ENCODE data around the gene KIF26A.

Gene KIF26A

GRCh38 chr14:104131968-104132732 is 6.2 kb upstream of the KIF26A start:
- Histone ChIP-seq H3K36me3 (ENCODE audit: control insufficient read depth in 2 of 2, insufficient read depth in 1 of 2, low read length in 2 of 2) (no peaks in the 10 kb centered on the region), H3K27ac (ENCODE audit: extremely low read depth, low read depth, low read length) (no peak overlapping the region), H3K9me3 (ENCODE audit: control insufficient read depth, insufficient read depth, low read depth, low read length) (no peaks in the 10 kb centered on the region), H3K4me3 (ENCODE audit: low read depth, low read length) (no peak overlapping the region), H3K4me1 (ENCODE audit: control insufficient read depth, insufficient read depth, low read length) (peaks cover 3% of the 10 kb centered on the region)
- TF ChIP-seq ZNF341 (tag by site-specific recombination; IDR thresholded peaks at IDR 0.05; ENCODE audit: low read depth) (0 out of 2 replicates have a peak, but pooled peaks have one; percentile 10), ZNF692 (tag by site-specific recombination; IDR thresholded peaks at IDR 0.05) (no peak)
- POLR2A ChIA-PET, result interaction anchor here (0.6 kb wide), 1 partner anchor 1422 kb away, joined by 6 read pairs; no protein-coding TSS in a partner anchor
- CTCF ChIA-PET, result interaction anchor here (0.7 to 4.1 kb wide), 7 partner anchors 10 to 508 kb away, joined by 3 to 20 read pairs (median 3); no protein-coding TSS in a partner anchor

GRCh38 chr14:104132981-104133380 is 5.4 kb upstream of the KIF26A start:
- CTCF ChIA-PET, result interaction anchor here (0.9 to 2.1 kb wide), 2 partner anchors 55 to 57 kb away, joined by 5 to 15 read pairs; no protein-coding TSS in a partner anchor
- H3K36me3 ChIP-seq (ENCODE audit: control insufficient read depth in 2 of 2, insufficient read depth in 1 of 2, low read length in 2 of 2), result no peaks in the 10 kb centered on the region

GRCh38 chr14:104133496-104133895 is 4.9 kb upstream of the KIF26A start:
- Histone ChIP-seq H3K4me3 (ENCODE audit: low read depth, low read length) (no peak overlapping the region), H3K4me1 (ENCODE audit: control insufficient read depth, insufficient read depth, low read length) (peaks cover 3% of the 10 kb centered on the region), H3K27ac (ENCODE audit: extremely low read depth, low read depth, low read length) (no peak overlapping the region), H3K36me3 (ENCODE audit: control insufficient read depth in 2 of 2, insufficient read depth in 1 of 2, low read length in 2 of 2) (no peaks in the 10 kb centered on the region), H3K9me3 (ENCODE audit: control insufficient read depth, insufficient read depth, low read depth, low read length) (no peaks in the 10 kb centered on the region)
- ChIA-PET CTCF (interaction anchor here (0.9 to 1.1 kb wide), 2 partner anchors 12 to 58 kb away, joined by 3 to 5 read pairs; no protein-coding TSS in a partner anchor), POLR2A (no interaction called here)
- TF ChIP-seq ZNF155 (tag by site-specific recombination; IDR thresholded peaks at IDR 0.05), result no peak
- TF ChIP-seq SETDB1 (IDR thresholded peaks at IDR 0.05; ENCODE audit: insufficient read length, low read length), result no peak
- no peak for TF ChIP-seq ZNF776 (tag by site-specific recombination; IDR thresholded peaks at IDR 0.05; ENCODE audit: borderline replicate concordance)
- no peak for TF ChIP-seq HOXA7 (CRISPR knock-in tag; IDR thresholded peaks at IDR 0.05; ENCODE audit: borderline replicate concordance)
- TF ChIP-seq ZNF792 (tag by site-specific recombination; IDR thresholded peaks at IDR 0.05), result no peak
- TF ChIP-seq ZNF18 (tag by site-specific recombination; IDR thresholded peaks at IDR 0.05), result no peak
- no peak for TF ChIP-seq MZF1 (tag by site-specific recombination; IDR thresholded peaks at IDR 0.05; ENCODE audit: borderline replicate concordance)

More at GRCh38 chr14:104132981-104133380, 5.4 kb upstream of the KIF26A start:
- Histone ChIP-seq H3K9me3 (ENCODE audit: control insufficient read depth, insufficient read depth, low read depth, low read length) (no peaks in the 10 kb centered on the region), H3K27ac (ENCODE audit: extremely low read depth, low read depth, low read length) (no peak overlapping the region), H3K4me3 (ENCODE audit: low read depth, low read length) (no peak overlapping the region), H3K4me1 (ENCODE audit: control insufficient read depth, insufficient read depth, low read length) (peaks cover 3% of the 10 kb centered on the region)
- TF ChIP-seq ZNF23 (tag by site-specific recombination; IDR thresholded peaks at IDR 0.05; ENCODE audit: borderline replicate concordance) (no peak), ZNF302 (tag by site-specific recombination; IDR thresholded peaks at IDR 0.05; ENCODE audit: low read depth) (no peak), REST (tag by site-specific recombination; IDR thresholded peaks at IDR 0.05) (peak; percentile 94)
- POLR2A ChIA-PET, result interaction anchor here (0.6 kb wide), 1 partner anchor 1423 kb away, joined by 6 read pairs; no protein-coding TSS in a partner anchor

All from HEK293 (cell line).